Urinary bladder (tissue), 4 donors: ENCODE results near the gene LSM12. TPM values are rescaled to one million over a fixed set of nuclear protein-coding genes. Genes with fewer than 3 reads are reported as not detected.
"Not testable (repeated sequence)": the region's sequence is repeated elsewhere in the genome, so short reads cannot be mapped to it uniquely, and the experiment has no call there.

ENCODE experiments used
- DNase-seq: peaks from one replicate; pipeline ENCODE4 v3.0.0-alpha.2; 2015; ENCODE audit errors: extremely low spot score
- H3K27ac ChIP-seq: one replicate; pipeline ENCODE4 v1.5.1; 2013; ENCODE audit warnings: low read depth, mild to moderate bottlenecking, moderate library complexity
- H3K36me3 ChIP-seq: one replicate; pipeline ENCODE4 v1.6.1; 2013; ENCODE audit warnings: mild to moderate bottlenecking, moderate library complexity; ENCODE audit not compliant: insufficient read depth
- H3K4me1 ChIP-seq: one replicate; pipeline ENCODE4 v1.6.1; 2013; ENCODE audit warnings: mild to moderate bottlenecking, moderate library complexity; ENCODE audit not compliant: insufficient read depth
- H3K4me3 ChIP-seq: one replicate; pipeline ENCODE4 v1.5.1; 2013; ENCODE audit warnings: low read depth, low read length
- WGBS: extraction: QIAGEN DNeasy Blood & Tissue Kit; methylation state at CpG from one replicate; pipeline ENCODE4 v1.1.7; 2013; 5-methylcytosine and 5-hydroxymethylcytosine counted together
- polyA plus RNA-seq: library from polyadenylated mRNA; stranded (reverse); fragments of 200-250 nt; gene quantifications from one replicate; pipeline ENCODE4 v1.2.3, GENCODE V29; 2013
- total RNA-seq: library from RNA; depleted of rRNA; stranded (reverse); fragments of >200 nt; gene quantifications from one replicate; pipeline ENCODE4 v1.2.3, GENCODE V29; 2014
- donor health status: healthy with polysubstance abuse.
- donor health status: healthy.

LSM12 gene
- total and polyA plus RNA-seq, 2 donors, result 17.2 to 20.9 TPM

GRCh38 chr17:44029736-44030135, 36.7 kb downstream of the LSM12 start:
- Histone ChIP-seq H3K4me1 (no peaks in the 10 kb centered on the region), H3K27ac (no peak overlapping the region), H3K4me3 (no peak overlapping the region), H3K36me3 (peaks cover 2% of the 10 kb centered on the region)
- WGBS, result 83% methylated on average over 5 of the region's 5 CpGs
- no peak for DNase-seq

GRCh38 chr17:44024853-44025252, 41.6 kb downstream of the LSM12 start:
- no peak overlapping the region for H3K4me3 ChIP-seq
- no peaks in the 10 kb centered on the region for H3K4me1 ChIP-seq
- no peak for DNase-seq
- 88% methylated on average over 4 of the region's 4 CpGs for WGBS
- no peak overlapping the region for H3K27ac ChIP-seq
- no peaks in the 10 kb centered on the region for H3K36me3 ChIP-seq

- H3K4me3 ChIP-seq, result no peak overlapping the region
- H3K27ac ChIP-seq, result no peak overlapping the region
- H3K4me1 ChIP-seq, result no peaks in the 10 kb centered on the region
- DNase-seq, result no peak
- 60% methylated on average over 6 of the region's 6 CpGs for WGBS
- no peaks in the 10 kb centered on the region for H3K36me3 ChIP-seq
Observed at GRCh38 chr17:44024271-44024663, 42.2 kb downstream of the LSM12 start.

- WGBS, result 91% methylated on average over 22 of the region's 22 CpGs
- Histone ChIP-seq H3K4me1 (no peaks in the 10 kb centered on the region), H3K36me3 (no peaks in the 10 kb centered on the region), H3K27ac (no peak overlapping the region), H3K4me3 (no peak overlapping the region)
- DNase-seq, result no peak
Observed at GRCh38 chr17:44023545-44024270, 42.8 kb downstream of the LSM12 start.

GRCh38 chr17:44022246-44022645, 44.2 kb downstream of the LSM12 start:
- Histone ChIP-seq H3K4me1 (no peaks in the 10 kb centered on the region), H3K27ac (no peak overlapping the region), H3K4me3 (no peak overlapping the region), H3K36me3 (no peaks in the 10 kb centered on the region)
- 96% methylated on average over 2 of the region's 2 CpGs for WGBS
- no peak for DNase-seq

GRCh38 chr17:44021227-44021626, 45.2 kb downstream of the LSM12 start:
- H3K36me3 ChIP-seq, H3K27ac ChIP-seq, H3K4me1 ChIP-seq, DNase-seq, H3K4me3 ChIP-seq: not testable (repeated sequence)
- 94% methylated on average over 7 of the region's 7 CpGs for WGBS

- peak within 1 kb of the TSS; percentile 67 for H3K4me3 ChIP-seq
- under 1% methylated on average over 43 of the region's 43 CpGs for WGBS
- H3K27ac ChIP-seq, result no peak within 1 kb of the TSS
- H3K36me3 ChIP-seq, result no peaks in the 10 kb centered on the region
- H3K4me1 ChIP-seq, result no peaks in the 10 kb centered on the region
- peak; percentile 89 for DNase-seq
Observed at GRCh38 chr17:44014437-44015172, 51.9 kb downstream of the LSM12 start, which contains the start of gene TMEM101. Gene TMEM101 (minus strand): TSS chr17:44014963. CDS start chr17:44014952, 11 bp downstream.

GRCh38 chr17:44014133-44014436, 52.4 kb downstream of the LSM12 start:
- Histone ChIP-seq H3K27ac (no peak overlapping the region), H3K36me3 (no peaks in the 10 kb centered on the region), H3K4me3 (peak overlapping the region; percentile 67), H3K4me1 (no peaks in the 10 kb centered on the region)
- DNase-seq, result no peak
- WGBS, result 7% methylated on average over 12 of the region's 12 CpGs

GRCh38 chr17:44012874-44013273, 53.6 kb downstream of the LSM12 start:
- Histone ChIP-seq H3K4me3 (no peak overlapping the region), H3K27ac (no peak overlapping the region), H3K4me1 (no peaks in the 10 kb centered on the region), H3K36me3 (no peaks in the 10 kb centered on the region)
- WGBS, result 94% methylated on average over 14 of the region's 14 CpGs
- no peak for DNase-seq

- DNase-seq, result no peak
- Histone ChIP-seq H3K36me3 (no peaks in the 10 kb centered on the region), H3K4me1 (peaks cover 2% of the 10 kb centered on the region), H3K4me3 (no peak overlapping the region), H3K27ac (no peak overlapping the region)
- WGBS, result 74% methylated on average over 3 of the region's 3 CpGs
Observed at GRCh38 chr17:44012391-44012790, 54.1 kb downstream of the LSM12 start.

GRCh38 chr17:44011876-44012275, 54.6 kb downstream of the LSM12 start:
- Histone ChIP-seq H3K4me3 (no peak overlapping the region), H3K4me1 (peaks cover 3% of the 10 kb centered on the region), H3K27ac (no peak overlapping the region), H3K36me3 (no peaks in the 10 kb centered on the region)
- DNase-seq, result no peak
- 88% methylated on average over 9 of the region's 9 CpGs for WGBS

GRCh38 chr17:44010966-44011647, 55.4 kb downstream of the LSM12 start:
- H3K4me1 ChIP-seq, result peaks cover 3% of the 10 kb centered on the region
- no peak for DNase-seq
- 59% methylated on average over 4 of the region's 4 CpGs for WGBS
- H3K4me3 ChIP-seq, result no peak overlapping the region
- H3K27ac ChIP-seq, result no peak overlapping the region
- no peaks in the 10 kb centered on the region for H3K36me3 ChIP-seq

- no peak for DNase-seq
- H3K4me3 ChIP-seq, result no peak overlapping the region
- H3K27ac ChIP-seq, result no peak overlapping the region
- H3K4me1 ChIP-seq, result peaks cover 3% of the 10 kb centered on the region
- 72% methylated on average over 6 of the region's 6 CpGs for WGBS
- no peaks in the 10 kb centered on the region for H3K36me3 ChIP-seq
Observed at GRCh38 chr17:44008205-44008909, 58.1 kb downstream of the LSM12 start.
